HepG2 (cell line): ENCODE measurements around the gene CSRNP3. TPM values are rescaled to one million over a fixed set of nuclear protein-coding genes. Genes with fewer than 3 reads are reported as not detected.

ENCODE experiments used
- ATAC-seq: fragments of 200-7000 bp; cut with Tn5 transposase; 3 replicates; pipeline ENCODE4 v1.9.1; 2020; ENCODE audit warnings: mild to moderate bottlenecking, moderate library complexity
- Bru-seq: library from RNA; stranded (reverse); fragments of 400-500 nt; gene quantifications from one replicate; lab custom pipeline; 2021; lab: Mats Ljungman, UMichigan
- BruChase-seq, 2 experiments: library from RNA; stranded (reverse); fragments of 400-500 nt; gene quantifications; one replicate each; lab custom pipeline; 2021; lab: Mats Ljungman, UMichigan
- BruUV-seq: library from RNA; stranded (reverse); fragments of 400-500 nt; replicated peaks from 2 replicates; lab custom pipeline; 2021; lab: Mats Ljungman, UMichigan
- CTCF ChIA-PET: fragments of 300-600 bp; formaldehyde crosslinking; extraction: SDS; loops from one replicate; lab custom pipeline; 2021; ENCODE audit warnings: low total read pairs, inconsistent platforms, low intra/inter-chr PET ratio; lab: Yijun Ruan, JAX
- POLR2A ChIA-PET: fragments of 350-600 bp; sonication (Branson Sonifier 250); formaldehyde crosslinking; loops from one replicate; lab custom pipeline; 2020; ENCODE audit warnings: antibody characterized with exemption, inconsistent platforms; lab: Yijun Ruan, JAX
- DNase-seq: peaks from one replicate; pipeline ENCODE4 v3.0.0-alpha.2; 2015; ENCODE audit warnings: low spot score
- FAIRE-seq: peaks from 3 replicates; lab custom pipeline; 2011; peaks lifted over from hg19 to GRCh38; lab: Jason Lieb, UNC
- H2AFZ ChIP-seq: one replicate; pipeline ENCODE4 v1.6.1; 2011; ENCODE audit warnings: low read length, inconsistent platforms
- H3K27ac ChIP-seq: fragments of 300-600 bp; 3 replicates; pipeline ENCODE4 v1.8.0; 2011; ENCODE audit warnings: mixed run types, mild to moderate bottlenecking, mixed read lengths, low read length, inconsistent platforms; ENCODE audit not compliant: insufficient read depth; ENCODE audit errors: extremely low read length
- H3K27me3 ChIP-seq, 2 experiments: fragments of 200-600 bp in 1 of 2; 2 replicates in 1 of 2; 3 replicates in 1 of 2; pipeline versions ENCODE4 v1.6.0 to v1.8.0; 2011; ENCODE audit warnings: low read length in 2 of 2, mild to moderate bottlenecking in 2 of 2, moderate library complexity in 2 of 2, inconsistent platforms in 1 of 2; ENCODE audit not compliant: insufficient read depth in 2 of 2, control insufficient read depth in 1 of 2
- H3K36me3 ChIP-seq, 2 experiments: fragments of 200-600 bp in 1 of 2; replicated peaks in 1 of 2; 2 replicates in 1 of 2; 3 replicates in 1 of 2; pipeline versions ENCODE4 v1.5.1 to v1.8.0; 2011; ENCODE audit warnings: low read length in 2 of 2, inconsistent platforms in 1 of 2; ENCODE audit not compliant: insufficient read depth in 2 of 2, control insufficient read depth in 1 of 2
- H3K4me1 ChIP-seq: 2 replicates; pipeline ENCODE4 v1.5.1; 2012; ENCODE audit warnings: low read length, inconsistent platforms; ENCODE audit not compliant: insufficient read depth
- H3K4me2 ChIP-seq: 2 replicates; pipeline ENCODE4 v1.6.0; 2011; ENCODE audit warnings: low read depth, low read length, inconsistent platforms
- H3K4me3 ChIP-seq, 3 experiments: fragments of 200-600 bp in 1 of 3; sonication (generic), shearing (Covaris generic) in 1 of 3; replicated peaks in 1 of 3; 2 replicates each; pipeline ENCODE4 v1.5.1; 2011 to 2016; ENCODE audit warnings: low read length in 3 of 3, inconsistent platforms in 2 of 3, low read depth in 2 of 3, mild to moderate bottlenecking in 2 of 3, control low read depth in 1 of 3, mixed read lengths in 1 of 3; ENCODE audit not compliant: insufficient read depth in 1 of 3
- H3K79me2 ChIP-seq: one replicate; pipeline ENCODE4 v1.6.1; 2011; ENCODE audit warnings: low read length, inconsistent platforms; ENCODE audit not compliant: insufficient read depth
- H3K9ac ChIP-seq: 2 replicates; pipeline ENCODE4 v1.6.0; 2011; ENCODE audit warnings: mild to moderate bottlenecking, low read depth, low read length, inconsistent platforms; ENCODE audit not compliant: insufficient read depth
- H3K9me3 ChIP-seq: 2 replicates; pipeline ENCODE4 v1.5.1; 2012; ENCODE audit warnings: mild to moderate bottlenecking, low read length
- H4K20me1 ChIP-seq: 2 replicates; pipeline ENCODE4 v1.6.0; 2011; ENCODE audit warnings: inconsistent platforms, mild to moderate bottlenecking, low read length, moderate library complexity; ENCODE audit not compliant: insufficient read depth
- NFYB ChIP-seq: sonication (generic); formaldehyde crosslinking; IDR thresholded peaks from 2 replicates; pipeline ENCODE4 v1.4.0; 2020; ENCODE audit warnings: missing genetic modification reagents
- SIX4 ChIP-seq: sonication (generic); formaldehyde crosslinking; IDR thresholded peaks from 2 replicates; pipeline ENCODE4 v1.4.0; 2020; ENCODE audit warnings: missing genetic modification reagents
- ZNF552 ChIP-seq: sonication (generic); formaldehyde crosslinking; IDR thresholded peaks from 2 replicates; pipeline ENCODE4 v1.9.0; 2022; ENCODE audit warnings: missing genetic modification reagents, mild to moderate bottlenecking, borderline replicate concordance
- WGBS: methylation state at CpG from one replicate; pipeline ENCODE4 v1.1.6; 2017; ENCODE audit warnings: low lambda C conversion rate; 5-methylcytosine and 5-hydroxymethylcytosine counted together
- in situ Hi-C: cut with HindIII; loops from 2 replicates; pipeline ENCODE4 v1.10.0; 2017; ENCODE audit warnings: low pct_unique_long_range_greater_than_20kb; ENCODE audit not compliant: extremely low pct_ligation_motif_present
- intact Hi-C: fragments of 100-400 bp; cut with micrococcal nuclease; formaldehyde crosslinking; loops from one replicate; pipeline ENCODE4 v1.10.0; 2022; ENCODE audit not compliant: unreplicated experiment
- long read RNA-seq, 2 experiments: library from RNA in 1 of 2; library from polyadenylated mRNA in 1 of 2; stranded (forward) in 1 of 2; unstranded in 1 of 2; transcript quantifications; one replicate each; pipeline ENCODE4 v2.0.0, GENCODE V29; 2019 to 2022
- polyA minus RNA-seq, 3 experiments: library from RNA; depleted of rRNA, polyadenylated mRNA; stranded (reverse); fragments of >200 nt; gene quantifications; 2 replicates each; pipeline ENCODE4 v1.2.3, GENCODE V29; 2011; ENCODE audit warnings: low replicate concordance in 1 of 3
- polyA plus RNA-seq, 8 experiments: library from polyadenylated mRNA; depleted of rRNA in 3 of 8; stranded (reverse) in 7 of 8; unstranded in 1 of 8; fragments of >200 nt; fragmentation: Illumina TruSeq in 4 of 8; extraction: Trizol in 4 of 8; gene quantifications; 2 replicates each; pipeline versions ENCODE4 v1.2.1 to v1.2.3, GENCODE V29; 2011 to 2016; ENCODE audit warnings: low read depth in 4 of 8, missing spikeins in 1 of 8, mixed read lengths in 1 of 8; ENCODE audit not compliant: insufficient read depth in 1 of 8
- total RNA-seq, 5 experiments: library from RNA; depleted of rRNA; stranded (reverse); fragments of >200 nt; fragmentation: Illumina TruSeq; extraction: Trizol; gene quantifications; 2 replicates each; pipeline ENCODE4 v1.2.3, GENCODE V29; 2016; ENCODE audit warnings: low read depth in 1 of 5

CSRNP3 gene, protein sequence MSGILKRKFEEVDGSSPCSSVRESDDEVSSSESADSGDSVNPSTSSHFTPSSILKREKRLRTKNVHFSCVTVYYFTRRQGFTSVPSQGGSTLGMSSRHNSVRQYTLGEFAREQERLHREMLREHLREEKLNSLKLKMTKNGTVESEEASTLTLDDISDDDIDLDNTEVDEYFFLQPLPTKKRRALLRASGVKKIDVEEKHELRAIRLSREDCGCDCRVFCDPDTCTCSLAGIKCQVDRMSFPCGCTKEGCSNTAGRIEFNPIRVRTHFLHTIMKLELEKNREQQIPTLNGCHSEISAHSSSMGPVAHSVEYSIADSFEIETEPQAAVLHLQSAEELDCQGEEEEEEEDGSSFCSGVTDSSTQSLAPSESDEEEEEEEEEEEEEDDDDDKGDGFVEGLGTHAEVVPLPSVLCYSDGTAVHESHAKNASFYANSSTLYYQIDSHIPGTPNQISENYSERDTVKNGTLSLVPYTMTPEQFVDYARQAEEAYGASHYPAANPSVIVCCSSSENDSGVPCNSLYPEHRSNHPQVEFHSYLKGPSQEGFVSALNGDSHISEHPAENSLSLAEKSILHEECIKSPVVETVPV
- total RNA-seq (2016; rRNA removed; fragmentation: Illumina TruSeq; extraction: Trizol): not detected in 2 replicates
- not detected in 2 replicates for total RNA-seq (2016; cell fraction: cytosol; rRNA removed; fragmentation: Illumina TruSeq; extraction: Trizol; ENCODE audit: low read depth)
- total RNA-seq (2016; cell fraction: insoluble cytoplasmic fraction; rRNA removed; fragmentation: Illumina TruSeq; extraction: Trizol): under 0.01 TPM in 1 of 2 replicates, not detected in the other
- not detected in 2 replicates for total RNA-seq (2016; cell fraction: membrane; rRNA removed; fragmentation: Illumina TruSeq; extraction: Trizol)
- total RNA-seq (2016; cell fraction: nucleus; rRNA removed; fragmentation: Illumina TruSeq; extraction: Trizol): not detected in 2 replicates
- polyA plus RNA-seq (2011; rRNA removed): not detected in 2 replicates
- polyA plus RNA-seq (2011; cell fraction: cytosol; rRNA removed): not detected in 2 replicates
- polyA plus RNA-seq (2011; cell fraction: nucleus; rRNA removed): not detected in 2 replicates
- polyA plus RNA-seq (2012): not detected in 2 replicates
- polyA plus RNA-seq (2016; cell fraction: cytosol; fragmentation: Illumina TruSeq; extraction: Trizol; ENCODE audit: low read depth): not detected in 2 replicates
- polyA plus RNA-seq (2016; cell fraction: insoluble cytoplasmic fraction; fragmentation: Illumina TruSeq; extraction: Trizol; ENCODE audit: low read depth): not detected in 2 replicates
- polyA plus RNA-seq (2016; cell fraction: membrane; fragmentation: Illumina TruSeq; extraction: Trizol; ENCODE audit: low read depth): not detected in 2 replicates
- polyA plus RNA-seq (2016; cell fraction: nucleus; fragmentation: Illumina TruSeq; extraction: Trizol; ENCODE audit: insufficient read depth, low read depth): not detected in 2 replicates
- not detected in 2 replicates for polyA minus RNA-seq (2011; rRNA and poly(A)+ RNA removed; ENCODE audit: low replicate concordance)
- not detected in 2 replicates for polyA minus RNA-seq (2011; cell fraction: cytosol; rRNA and poly(A)+ RNA removed)
- 0.37 TPM in 1 of 2 replicates, not detected in the other for polyA minus RNA-seq (2011; cell fraction: nucleus; rRNA and poly(A)+ RNA removed)
- percentile 5 among the genes with signal in this experiment for Bru-seq, nascent RNA
- percentile 2 among the genes with signal in this experiment for BruChase-seq, experiment 1, labeled RNA remaining after a 6-hour chase
- percentile 2 among the genes with signal in this experiment for BruChase-seq, experiment 2, labeled RNA remaining after a 2-hour chase
- long read RNA-seq, experiment 1: 0 reads
- long read RNA-seq, experiment 2, partial matches to known transcripts: 0 of 1 reads
- long read RNA-seq, experiment 2, other reads (novel, unspliced or antisense): 1 of 1 reads

- DNase-seq (peak; percentile 42), FAIRE-seq (no peak)
These were observed at the start of gene CSRNP3 for GRCh38 chr2:165469417-165469816. TSS of gene CSRNP3 (plus strand) at chr2:165469698. CDS start at chr2:165595066, 125,368 bp downstream.

More at GRCh38 chr2:165469417-165469816, at the start of gene CSRNP3:
- BruUV-seq: no TSS peak
- no peaks in the 10 kb centered on the region for H3K79me2 ChIP-seq
- 3% methylated on average over 8 of the region's 8 CpGs for WGBS
- H3K27me3 ChIP-seq: no peaks in the 10 kb centered on the region
- no peaks in the 10 kb centered on the region for H4K20me1 ChIP-seq
- POLR2A ChIA-PET: no interaction called here
- peak; percentile 92 for ATAC-seq
- H3K4me1 ChIP-seq: no peaks in the 10 kb centered on the region
- H3K36me3 ChIP-seq: no peaks in the 10 kb centered on the region
- no peak within 1 kb of the TSS for H2AFZ ChIP-seq
- H3K27ac ChIP-seq: no peak within 1 kb of the TSS
- intact Hi-C loops (no loop called here), in situ Hi-C loops (no loop called here)
- CTCF ChIA-PET: no interaction called here
- no peaks in the 10 kb centered on the region for H3K9me3 ChIP-seq
- TF ChIP-seq SIX4: no peak
- peak; percentile 68 for TF ChIP-seq NFYB (CRISPR knock-in tag)
- TF ChIP-seq ZNF552 (CRISPR knock-in tag): no peak
- no peak within 1 kb of the TSS for H3K4me3 ChIP-seq
- H3K4me2 ChIP-seq: no peak within 1 kb of the TSS; the same call in 1 of the 2 replicates
- H3K9ac ChIP-seq: no peak within 1 kb of the TSS
